ENCODE results near the gene HECTD4. TPM values are rescaled to one million over a fixed set of nuclear protein-coding genes. Genes with fewer than 3 reads are reported as not detected.

The HECTD4 gene
- total and polyA plus RNA-seq, 4 donors = 4.3 to 80.1 (median 25.5) TPM

- DNase-seq (ENCODE audit: low spot score) = no peak
- no peak for TF ChIP-seq EGR1 (IDR thresholded peaks at IDR 0.05; ENCODE audit: low read depth in 2 of 2)
- no peak for TF ChIP-seq REST (IDR thresholded peaks at IDR 0.05)
- no peak for TF ChIP-seq FOXA2 (IDR thresholded peaks at IDR 0.05)
- no peak for TF ChIP-seq FOXA1 (IDR thresholded peaks at IDR 0.05)
- Histone ChIP-seq H3K36me3 (ENCODE audit: control insufficient read depth in 4 of 4, insufficient read depth in 3 of 4, low read depth in 1 of 4, low read length in 3 of 4) (peaks cover 3 to 21% (median 9%) of the 10 kb centered on the region in 4 donors), H3K27me3 (ENCODE audit: control insufficient read depth in 4 of 4, insufficient read depth in 4 of 4, low read length in 3 of 4) (no peaks in the 10 kb centered on the region), H3K9me3 (ENCODE audit: control insufficient read depth in 4 of 4, low read length in 3 of 4) (no peaks in the 10 kb centered on the region), H3K9ac (ENCODE audit: low read depth in 1 of 2, low read length in 2 of 2) (no peak overlapping the region), H3K4me3 (ENCODE audit: low read depth in 1 of 3, low read length in 3 of 3) (no peak overlapping the region), H3K4me1 (ENCODE audit: control insufficient read depth in 4 of 4, insufficient read depth in 4 of 4, low read length in 3 of 4) (no peaks in the 10 kb centered on the region), H3K27ac (ENCODE audit: low read depth in 1 of 2, low read length in 2 of 2) (no peak overlapping the region)
These were observed 85.0 kb downstream of the HECTD4 start for GRCh38 chr12:112297188-112297587.

- WGBS = 99% methylated on average over 3 of the region's 3 CpGs
- H3K4me1 ChIP-seq (ENCODE audit: control insufficient read depth in 4 of 4, insufficient read depth in 4 of 4, low read length in 3 of 4) = no peaks in the 10 kb centered on the region
These were observed 86.0 kb downstream of the HECTD4 start for GRCh38 chr12:112296183-112296582.

More at GRCh38 chr12:112296183-112296582, 86.0 kb downstream of the HECTD4 start:
- H3K4me3 ChIP-seq (ENCODE audit: low read depth in 1 of 3, low read length in 3 of 3) = no peak overlapping the region
- H3K36me3 ChIP-seq (ENCODE audit: control insufficient read depth in 4 of 4, insufficient read depth in 3 of 4, low read depth in 1 of 4, low read length in 3 of 4) = peaks cover 0 to 17% (median 6%) of the 10 kb centered on the region in 4 donors
- DNase-seq (ENCODE audit: low spot score) = no peak
- no peak overlapping the region for H3K9ac ChIP-seq (ENCODE audit: low read depth in 1 of 2, low read length in 2 of 2)
- H3K9me3 ChIP-seq (ENCODE audit: control insufficient read depth in 4 of 4, low read length in 3 of 4) = no peaks in the 10 kb centered on the region
- no peaks in the 10 kb centered on the region for H3K27me3 ChIP-seq (ENCODE audit: control insufficient read depth in 4 of 4, insufficient read depth in 4 of 4, low read length in 3 of 4)
- H3K27ac ChIP-seq (ENCODE audit: low read depth in 1 of 2, low read length in 2 of 2) = no peak overlapping the region
- TF ChIP-seq NR2F2 (IDR thresholded peaks at IDR 0.05) = no peak
- TF ChIP-seq GABPA (IDR thresholded peaks at IDR 0.05 in 1 of 2, conservative IDR thresholded peaks at IDR 0.05 in 1 of 2) = no peak
- TF ChIP-seq FOXA2 (IDR thresholded peaks at IDR 0.05) = no peak
- TF ChIP-seq ZBTB33 (IDR thresholded peaks at IDR 0.05) = no peak
- TF ChIP-seq HNF4G (IDR thresholded peaks at IDR 0.05) = no peak
- no peak for TF ChIP-seq RXRA (IDR thresholded peaks at IDR 0.05)
- no peak for TF ChIP-seq EGR1 (IDR thresholded peaks at IDR 0.05; ENCODE audit: low read depth in 2 of 2)
- no peak for TF ChIP-seq SP1 (IDR thresholded peaks at IDR 0.05)
- TF ChIP-seq YY1 (IDR thresholded peaks at IDR 0.05) = no peak
- no peak for TF ChIP-seq MAX (IDR thresholded peaks at IDR 0.05)
- TF ChIP-seq, protein P1, sequence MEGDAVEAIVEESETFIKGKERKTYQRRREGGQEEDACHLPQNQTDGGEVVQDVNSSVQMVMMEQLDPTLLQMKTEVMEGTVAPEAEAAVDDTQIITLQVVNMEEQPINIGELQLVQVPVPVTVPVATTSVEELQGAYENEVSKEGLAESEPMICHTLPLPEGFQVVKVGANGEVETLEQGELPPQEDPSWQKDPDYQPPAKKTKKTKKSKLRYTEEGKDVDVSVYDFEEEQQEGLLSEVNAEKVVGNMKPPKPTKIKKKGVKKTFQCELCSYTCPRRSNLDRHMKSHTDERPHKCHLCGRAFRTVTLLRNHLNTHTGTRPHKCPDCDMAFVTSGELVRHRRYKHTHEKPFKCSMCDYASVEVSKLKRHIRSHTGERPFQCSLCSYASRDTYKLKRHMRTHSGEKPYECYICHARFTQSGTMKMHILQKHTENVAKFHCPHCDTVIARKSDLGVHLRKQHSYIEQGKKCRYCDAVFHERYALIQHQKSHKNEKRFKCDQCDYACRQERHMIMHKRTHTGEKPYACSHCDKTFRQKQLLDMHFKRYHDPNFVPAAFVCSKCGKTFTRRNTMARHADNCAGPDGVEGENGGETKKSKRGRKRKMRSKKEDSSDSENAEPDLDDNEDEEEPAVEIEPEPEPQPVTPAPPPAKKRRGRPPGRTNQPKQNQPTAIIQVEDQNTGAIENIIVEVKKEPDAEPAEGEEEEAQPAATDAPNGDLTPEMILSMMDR (IDR thresholded peaks at IDR 0.05; ENCODE audit: low read depth, low read length, missing input control) = no peak

All from liver (tissue), 9 donors.